GM12872 (cell line): ENCODE results near the gene STT3B.
A peak's percentile ranks its signal among the peaks of the same experiment; 100 is the strongest.

Source experiments
- TF ChIP-seq, protein P1 (sequence below): IDR thresholded peaks from 3 replicates; pipeline ENCODE4 v1.5.1; 2011; ENCODE audit warnings: low read depth, mild to moderate bottlenecking, low read length, moderate library complexity; ENCODE audit not compliant: insufficient read depth

STT3B gene

DNA sequence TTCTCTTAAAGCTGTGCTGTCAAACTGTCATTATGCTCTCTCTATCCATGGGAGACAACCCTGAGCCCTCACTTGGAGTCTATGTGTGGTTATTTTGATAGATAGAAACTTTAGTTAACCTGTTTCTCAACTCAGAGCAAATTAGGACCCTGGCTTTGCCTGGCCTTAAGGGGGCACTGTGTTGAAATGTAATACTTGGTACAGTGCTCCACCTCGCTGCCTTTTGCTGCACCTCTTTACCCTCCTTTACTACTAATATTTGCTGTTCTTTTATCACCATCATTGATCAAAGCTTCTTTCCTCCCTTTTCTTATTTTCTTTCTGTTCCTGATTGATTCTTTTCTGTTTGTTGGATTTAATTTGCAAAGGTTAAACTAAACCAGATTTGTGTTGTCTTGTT, 34.3 kb downstream of the STT3B start:
- TF ChIP-seq, protein P1, sequence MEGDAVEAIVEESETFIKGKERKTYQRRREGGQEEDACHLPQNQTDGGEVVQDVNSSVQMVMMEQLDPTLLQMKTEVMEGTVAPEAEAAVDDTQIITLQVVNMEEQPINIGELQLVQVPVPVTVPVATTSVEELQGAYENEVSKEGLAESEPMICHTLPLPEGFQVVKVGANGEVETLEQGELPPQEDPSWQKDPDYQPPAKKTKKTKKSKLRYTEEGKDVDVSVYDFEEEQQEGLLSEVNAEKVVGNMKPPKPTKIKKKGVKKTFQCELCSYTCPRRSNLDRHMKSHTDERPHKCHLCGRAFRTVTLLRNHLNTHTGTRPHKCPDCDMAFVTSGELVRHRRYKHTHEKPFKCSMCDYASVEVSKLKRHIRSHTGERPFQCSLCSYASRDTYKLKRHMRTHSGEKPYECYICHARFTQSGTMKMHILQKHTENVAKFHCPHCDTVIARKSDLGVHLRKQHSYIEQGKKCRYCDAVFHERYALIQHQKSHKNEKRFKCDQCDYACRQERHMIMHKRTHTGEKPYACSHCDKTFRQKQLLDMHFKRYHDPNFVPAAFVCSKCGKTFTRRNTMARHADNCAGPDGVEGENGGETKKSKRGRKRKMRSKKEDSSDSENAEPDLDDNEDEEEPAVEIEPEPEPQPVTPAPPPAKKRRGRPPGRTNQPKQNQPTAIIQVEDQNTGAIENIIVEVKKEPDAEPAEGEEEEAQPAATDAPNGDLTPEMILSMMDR = peak; percentile 71

DNA sequence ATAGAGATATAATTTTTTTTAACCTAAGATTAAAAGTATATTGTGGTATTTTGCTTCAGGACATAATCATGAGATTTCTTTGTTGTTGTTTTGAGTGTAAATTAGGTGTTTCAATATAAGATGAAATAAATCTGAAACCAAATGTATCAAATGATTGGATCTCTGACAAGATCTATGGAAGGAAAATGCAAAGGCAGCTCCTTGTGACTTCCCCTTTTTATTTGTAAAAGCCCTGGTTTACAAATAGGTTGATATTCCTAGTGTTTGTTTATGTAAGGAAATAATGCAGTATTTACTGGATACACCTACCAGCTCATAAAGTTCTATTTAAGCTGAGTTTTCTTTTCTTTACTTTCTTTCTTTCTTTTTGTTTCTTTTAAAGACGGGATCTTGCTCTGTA, 35.9 kb downstream of the STT3B start:
- TF ChIP-seq, protein P1 = no peak

DNA sequence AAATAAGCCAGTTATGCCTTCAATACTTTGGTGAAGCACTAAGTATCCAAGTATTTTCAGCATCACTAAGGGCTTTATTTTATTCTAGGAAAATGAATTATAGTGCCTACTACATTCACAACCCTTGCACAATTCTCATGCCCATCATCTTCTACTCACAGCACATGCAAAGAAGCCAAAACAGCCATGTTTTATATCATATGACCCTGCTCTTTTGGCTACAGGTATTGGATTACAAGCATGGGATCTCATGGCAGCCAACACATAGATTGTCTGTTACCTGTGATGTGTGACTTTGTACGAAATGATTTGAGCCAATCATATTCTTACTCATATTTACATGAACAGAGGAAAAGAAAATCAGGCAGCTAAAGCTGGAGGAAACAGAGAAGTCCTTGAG, 38.6 kb downstream of the STT3B start:
- TF ChIP-seq, protein P1 = no peak

DNA sequence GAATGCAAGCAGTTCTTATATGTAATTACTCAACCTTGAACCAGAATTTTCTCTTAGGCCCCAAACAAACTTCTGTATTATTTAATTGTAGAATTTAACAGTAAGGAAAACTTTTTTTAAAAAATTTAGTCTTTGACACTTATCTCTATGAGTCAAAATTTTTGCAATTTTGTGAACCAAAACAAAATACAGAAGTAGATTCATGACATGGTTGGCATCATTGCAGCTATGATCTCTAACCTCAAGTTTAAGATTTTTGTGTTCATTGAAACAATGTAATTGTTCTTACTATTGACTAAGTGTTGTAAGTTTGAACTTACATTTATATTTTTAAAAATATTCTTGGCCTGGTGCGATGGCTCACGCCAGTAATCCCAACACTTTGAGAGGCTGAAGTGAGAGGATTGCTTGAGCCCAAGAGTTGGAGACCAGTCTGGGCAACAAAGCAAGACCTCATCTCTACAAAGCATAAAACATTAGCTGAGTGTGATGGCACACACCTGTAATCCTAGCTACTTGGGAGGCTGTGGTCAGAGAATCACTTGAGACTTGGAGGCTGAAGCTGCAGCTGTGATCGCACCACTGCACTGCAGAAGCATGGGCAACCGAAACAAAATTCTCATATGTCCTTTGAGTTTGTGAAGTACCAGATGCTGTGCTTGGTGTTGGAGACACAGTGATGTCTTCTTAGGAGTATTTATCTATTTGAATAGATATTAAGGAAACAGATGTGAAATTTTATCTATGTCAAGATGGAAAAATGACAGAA, 39.7 kb downstream of the STT3B start:
- TF ChIP-seq, protein P1 = no peak

DNA sequence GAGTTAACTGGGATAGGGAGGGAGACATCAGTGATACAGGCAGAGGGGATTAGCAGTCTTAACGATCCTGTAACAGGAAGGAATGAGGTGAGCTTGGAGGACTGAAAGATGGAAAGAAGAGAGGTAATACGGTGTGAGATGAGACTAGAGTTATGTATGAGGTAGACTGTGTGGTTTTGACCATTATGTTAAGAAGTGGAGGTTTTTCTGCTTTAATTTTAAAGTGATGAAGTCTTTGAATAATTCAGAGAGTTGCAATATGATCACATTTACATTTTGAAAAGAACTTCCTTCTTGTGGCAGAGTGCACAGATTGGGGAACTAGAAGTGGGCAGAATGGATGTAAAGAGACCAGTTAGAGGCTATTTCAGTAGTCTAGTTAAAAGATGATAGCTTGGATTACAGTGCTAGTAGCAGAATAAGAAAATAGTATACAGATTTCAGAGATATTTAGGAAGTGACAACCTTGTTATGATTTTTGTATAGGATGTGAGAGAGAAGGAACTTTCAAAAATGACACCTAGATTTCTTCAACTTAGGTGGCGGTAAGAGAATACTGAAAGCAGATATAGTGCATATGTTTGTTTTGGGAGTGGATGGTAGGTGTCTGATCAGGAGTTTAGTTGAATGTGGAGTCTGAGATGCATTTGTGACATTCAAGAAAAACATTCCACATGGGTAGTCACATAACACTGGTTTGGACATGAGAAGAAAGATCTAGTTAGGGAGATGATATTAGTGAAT, 40.5 kb downstream of the STT3B start:
- TF ChIP-seq, protein P1 = no peak

DNA sequence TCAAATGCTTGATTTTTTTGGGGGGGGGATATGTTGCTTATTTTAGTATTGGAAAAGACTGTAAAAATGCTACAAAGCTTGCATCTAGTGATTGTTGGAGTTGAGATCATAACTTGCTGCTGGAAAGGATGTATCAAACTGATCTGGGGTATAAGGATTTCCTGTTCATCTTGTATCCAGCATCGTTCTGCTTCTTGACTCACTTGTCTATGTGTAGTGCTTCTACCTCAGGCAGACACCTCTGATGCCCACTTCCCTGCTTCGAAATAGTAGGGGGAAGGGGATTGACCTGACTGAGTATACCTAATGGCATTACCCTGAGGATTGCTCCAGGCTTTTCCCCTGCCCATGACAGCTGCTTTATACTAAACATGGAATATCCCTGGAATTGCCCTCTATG, 42.7 kb downstream of the STT3B start:
- TF ChIP-seq, protein P1 = no peak

DNA sequence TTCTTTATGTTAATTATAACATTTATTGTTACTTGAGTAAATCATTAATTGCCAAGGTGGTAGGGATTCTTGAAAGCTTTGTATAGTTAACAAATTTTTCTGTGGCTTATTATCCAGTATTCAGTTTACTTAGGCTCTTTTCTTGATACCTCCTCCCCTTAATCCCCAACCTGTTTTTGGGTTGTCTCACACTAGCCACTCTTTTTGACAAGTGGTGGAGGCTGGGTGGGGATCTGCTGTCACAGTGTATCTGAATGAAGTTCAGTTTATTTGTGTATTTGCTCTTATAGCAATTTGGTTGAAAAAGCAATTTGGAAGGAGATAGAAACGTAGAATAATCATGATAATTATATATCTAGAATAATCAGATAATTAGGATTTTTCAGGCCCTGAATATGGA, 43.8 kb downstream of the STT3B start:
- TF ChIP-seq, protein P1 = no peak
